Activated CD4-positive, alpha-beta T cell treated with anti-CD3 and anti-CD28 coated beads, Interleukin-2, amount 50 U/mL, for 16 hours (primary cell): ENCODE measurements around the gene SUSD3.

Experiments
- DNase-seq: peaks from one replicate; pipeline ENCODE4 v3.0.0-alpha.2; 2020

Gene SUSD3

GRCh38 chr9:93030642-93031628 is 27.6 kb upstream of the SUSD3 start:
- DNase-seq: no peak

- DNase-seq: no peak
Observed at GRCh38 chr9:93031629-93032430, 26.7 kb upstream of the SUSD3 start.

- DNase-seq: no peak
Observed at GRCh38 chr9:93032545-93032944, 26.0 kb upstream of the SUSD3 start.

- DNase-seq: no peak
Observed at GRCh38 chr9:93033531-93033930, 25.0 kb upstream of the SUSD3 start.

GRCh38 chr9:93035106-93035660 is 23.3 kb upstream of the SUSD3 start:
- DNase-seq: no peak

GRCh38 chr9:93035821-93036351 is 22.6 kb upstream of the SUSD3 start:
- DNase-seq: no peak

- DNase-seq: no peak
Observed at GRCh38 chr9:93036887-93037475, 21.5 kb upstream of the SUSD3 start.

GRCh38 chr9:93037476-93037971 is 21.0 kb upstream of the SUSD3 start:
- no peak for DNase-seq

- no peak for DNase-seq
Observed at GRCh38 chr9:93038918-93039317, 19.6 kb upstream of the SUSD3 start.

- no peak for DNase-seq
Observed at GRCh38 chr9:93039456-93039855, 19.0 kb upstream of the SUSD3 start.

- DNase-seq: no peak
Observed at GRCh38 chr9:93039976-93040375, 18.5 kb upstream of the SUSD3 start.

- no peak for DNase-seq
Observed at GRCh38 chr9:93040409-93040808, 18.1 kb upstream of the SUSD3 start.

- peak; percentile 34 for DNase-seq
Observed at GRCh38 chr9:93041108-93041802, 17.2 kb upstream of the SUSD3 start.

- DNase-seq: no peak
Observed at GRCh38 chr9:93043122-93043521, 15.4 kb upstream of the SUSD3 start.

GRCh38 chr9:93045521-93045920 is 13.0 kb upstream of the SUSD3 start:
- DNase-seq: no peak

- no peak for DNase-seq
Observed at GRCh38 chr9:93048566-93049448, 9.7 kb upstream of the SUSD3 start.

- DNase-seq: no peak
Observed at GRCh38 chr9:93049491-93049890, 9.0 kb upstream of the SUSD3 start.

- DNase-seq: no peak
Observed at GRCh38 chr9:93050231-93050630, 8.3 kb upstream of the SUSD3 start.

GRCh38 chr9:93051680-93052089 is 6.8 kb upstream of the SUSD3 start:
- no peak for DNase-seq

GRCh38 chr9:93052791-93053540 is 5.5 kb upstream of the SUSD3 start:
- DNase-seq: no peak
